NB4 (cell line): ENCODE data around the gene IL1R2.

ENCODE experiments used
- DNase-seq: peaks from one replicate; pipeline ENCODE4 v3.0.0; 2010; ENCODE audit warnings: low read depth
- H3K4me3 ChIP-seq: one replicate; pipeline ENCODE4 v1.5.1; 2011; ENCODE audit warnings: mild to moderate bottlenecking, low read depth, low read length, moderate library complexity
- CTCF ChIP-seq: IDR thresholded peaks from one replicate; pipeline ENCODE4 v1.5.1; 2012; ENCODE audit warnings: low read depth, low read length
- MAX ChIP-seq: IDR thresholded peaks from 2 replicates; pipeline ENCODE4 v1.6.1; 2011; ENCODE audit warnings: low read depth, low read length
- MYC ChIP-seq: IDR thresholded peaks from 2 replicates; pipeline ENCODE4 v1.6.1; 2011; ENCODE audit warnings: low read depth, low read length
- POLR2A ChIP-seq: IDR thresholded peaks from 2 replicates; pipeline ENCODE4 v1.6.1; 2011; ENCODE audit warnings: mild to moderate bottlenecking; ENCODE audit not compliant: insufficient read length; ENCODE audit errors: extremely low read depth

The IL1R2 gene

GRCh38 chr2:101963198-101963597, 28.6 kb upstream of the IL1R2 start:
- TF ChIP-seq POLR2A, result no peak
- no peak for TF ChIP-seq MAX
- TF ChIP-seq CTCF, result no peak
- TF ChIP-seq MYC, result no peak
- peak; percentile 29 for DNase-seq
- peak overlapping the region; percentile 56 for H3K4me3 ChIP-seq

- DNase-seq, result peak; percentile 83
- H3K4me3 ChIP-seq, result no peak overlapping the region
- TF ChIP-seq MYC, result no peak
- no peak for TF ChIP-seq POLR2A
- no peak for TF ChIP-seq MAX
- no peak for TF ChIP-seq CTCF
Measured at GRCh38 chr2:101967826-101968513, 23.8 kb upstream of the IL1R2 start.

GRCh38 chr2:101969723-101970122, 22.0 kb upstream of the IL1R2 start:
- no peak overlapping the region for H3K4me3 ChIP-seq
- no peak for DNase-seq

GRCh38 chr2:101970901-101971300, 20.9 kb upstream of the IL1R2 start:
- DNase-seq, result no peak
- no peak for TF ChIP-seq MAX
- no peak for TF ChIP-seq CTCF
- no peak for TF ChIP-seq POLR2A
- no peak for TF ChIP-seq MYC
- H3K4me3 ChIP-seq, result no peak overlapping the region

More at GRCh38 chr2:101969723-101970122, 22.0 kb upstream of the IL1R2 start:
- TF ChIP-seq MYC (no peak), MAX (no peak), POLR2A (no peak), CTCF (no peak)

GRCh38 chr2:101971836-101972235, 19.9 kb upstream of the IL1R2 start:
- TF ChIP-seq POLR2A (no peak), CTCF (no peak), MAX (no peak), MYC (no peak)
- H3K4me3 ChIP-seq, result no peak overlapping the region
- DNase-seq, result no peak
